Fibroblast of mammary gland (primary cell): ENCODE data around the gene SYT12.

Source experiments
- DNase-seq: peaks from one replicate; pipeline ENCODE4 v3.0.0-alpha.2; 2010; ENCODE audit warnings: low read depth
- H3K4me3 ChIP-seq: 2 replicates; pipeline ENCODE4 v1.5.1; 2011; ENCODE audit warnings: low read depth, mild to moderate bottlenecking, low read length, moderate library complexity; ENCODE audit not compliant: control insufficient read depth
- CTCF ChIP-seq: conservative IDR thresholded peaks from 2 replicates; pipeline ENCODE4 v1.5.1; 2011; ENCODE audit warnings: low read depth, low read length, inconsistent platforms; ENCODE audit not compliant: control insufficient read depth, insufficient read depth

The SYT12 gene

GRCh38 chr11:67073908-67074307 is 51.0 kb downstream of the SYT12 start:
- no peak for DNase-seq
- no peak for TF ChIP-seq CTCF

GRCh38 chr11:67076202-67076601 is 53.3 kb downstream of the SYT12 start:
- no peak overlapping the region for H3K4me3 ChIP-seq
- DNase-seq = no peak
- TF ChIP-seq CTCF = no peak

More at GRCh38 chr11:67073908-67074307, 51.0 kb downstream of the SYT12 start:
- H3K4me3 ChIP-seq = no peak overlapping the region

GRCh38 chr11:67079065-67079705 is 56.3 kb downstream of the SYT12 start:
- no peak for TF ChIP-seq CTCF
- H3K4me3 ChIP-seq = no peak overlapping the region
- no peak for DNase-seq

DNA sequence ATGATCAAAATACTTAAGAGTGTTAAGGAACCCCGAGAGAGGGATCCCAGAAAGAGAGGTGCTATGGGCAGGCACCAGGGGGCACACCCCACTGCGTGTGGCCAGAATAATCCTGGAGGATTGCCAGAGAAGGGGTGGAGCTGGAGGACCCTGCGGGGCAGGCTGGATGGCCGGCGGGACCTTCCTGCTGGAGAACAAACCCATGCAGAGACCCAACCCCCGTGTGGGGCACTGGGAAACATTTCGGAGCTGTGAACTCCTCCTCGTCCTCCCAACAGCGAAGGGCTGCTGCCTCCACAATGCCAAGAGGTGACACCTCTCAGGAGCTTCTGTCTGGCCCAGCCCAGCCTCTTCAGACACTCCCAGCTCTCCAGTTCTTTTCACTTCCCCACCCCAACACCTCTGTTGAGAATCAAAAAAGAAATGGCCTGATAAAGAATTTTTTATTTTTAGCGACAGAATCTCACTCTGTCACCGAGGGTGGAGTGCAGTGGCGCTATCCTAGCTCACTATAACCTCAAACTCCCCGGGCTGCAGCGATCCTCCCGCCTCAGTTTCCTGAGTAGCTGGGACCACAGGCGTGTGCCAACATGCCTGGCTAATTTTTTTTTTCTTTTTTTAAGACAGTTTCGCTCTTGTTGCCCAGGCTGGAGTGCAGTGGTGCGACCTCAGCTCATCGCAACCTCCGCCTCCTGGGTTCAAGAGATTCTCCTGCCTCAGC is 59.3 kb downstream of the SYT12 start:
- no peak for TF ChIP-seq CTCF
- DNase-seq = peak; percentile 12
- no peak overlapping the region for H3K4me3 ChIP-seq

- no peak overlapping the region for H3K4me3 ChIP-seq
- no peak for TF ChIP-seq CTCF
- no peak for DNase-seq
These were observed 60.9 kb downstream of the SYT12 start for GRCh38 chr11:67083786-67084366.

DNA sequence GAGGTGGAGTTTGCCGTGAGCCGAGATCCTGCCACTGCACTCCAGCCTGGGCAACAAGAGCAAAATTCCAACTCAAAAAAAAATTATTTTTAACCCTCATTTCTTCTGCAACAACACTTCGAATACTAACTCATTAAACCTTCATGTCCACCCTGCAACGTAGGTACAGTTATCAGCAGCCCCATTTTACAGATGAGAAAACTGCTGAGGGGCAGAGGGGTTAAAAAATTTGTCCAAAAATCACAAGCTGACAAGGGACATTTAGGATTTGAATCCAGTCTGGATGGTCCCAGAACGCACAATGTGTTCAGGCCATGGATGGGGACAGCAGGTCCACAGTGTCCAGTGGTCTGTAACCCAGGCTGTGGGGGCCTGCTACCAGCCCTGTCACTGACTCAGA is 62.7 kb downstream of the SYT12 start:
- TF ChIP-seq CTCF = no peak
- no peak for DNase-seq
- H3K4me3 ChIP-seq = no peak overlapping the region
